H1 (cell line): ENCODE data around the gene YTHDF2. TPM values are rescaled to one million over a fixed set of nuclear protein-coding genes. Genes with fewer than 3 reads are reported as not detected.
A peak's percentile ranks its signal among the peaks of the same experiment; 100 is the strongest.

ENCODE experiments used
- CTCF ChIA-PET: fragments of 300-600 bp; sonication (Branson Sonifier 250); formaldehyde crosslinking; loops from one replicate; lab custom pipeline; 2021; ENCODE audit not compliant: partially characterized antibody; lab: Charles Lee
- POLR2A ChIA-PET: fragments of 300-600 bp; sonication (Branson Sonifier 250); formaldehyde crosslinking; loops from one replicate; lab custom pipeline; 2021; ENCODE audit warnings: inconsistent platforms; ENCODE audit not compliant: partially characterized antibody; lab: Charles Lee
- DNase-seq, 2 experiments: peaks; one replicate each; pipeline versions ENCODE4 v3.0.0 to v3.0.0-alpha.2; 2010 to 2022; ENCODE audit warnings: low spot score in 2 of 2, low read depth in 1 of 2, mixed read lengths in 1 of 2
- FAIRE-seq: peaks from 2 replicates; lab custom pipeline; 2011; peaks lifted over from hg19 to GRCh38; lab: Jason Lieb, UNC
- H2AFZ ChIP-seq: 2 replicates; pipeline ENCODE4 v1.8.1; 2012; ENCODE audit warnings: low read length, inconsistent platforms
- H2AK5ac ChIP-seq: 2 replicates; pipeline ENCODE4 v1.6.1; 2013; ENCODE audit warnings: low read depth, low read length
- H2BK120ac ChIP-seq: replicated peaks from 2 replicates; pipeline ENCODE3; 2013; ENCODE audit warnings: low read depth, low read length, inconsistent platforms
- H2BK12ac ChIP-seq: 2 replicates; pipeline ENCODE4 v1.6.1; 2013; ENCODE audit warnings: low read depth, low read length
- H2BK15ac ChIP-seq: 2 replicates; pipeline ENCODE4 v1.6.1; 2013; ENCODE audit warnings: low read length
- H2BK20ac ChIP-seq: 2 replicates; pipeline ENCODE4 v1.6.1; 2013; ENCODE audit warnings: low read length
- H2BK5ac ChIP-seq: 2 replicates; pipeline ENCODE4 v1.6.1; 2013; ENCODE audit warnings: low read depth, low read length
- H3K14ac ChIP-seq: 2 replicates; pipeline ENCODE4 v1.6.1; 2013; ENCODE audit warnings: inconsistent platforms; ENCODE audit not compliant: insufficient read length
- H3K18ac ChIP-seq: 2 replicates; pipeline ENCODE4 v1.6.1; 2013; ENCODE audit warnings: low read length; ENCODE audit errors: extremely low read depth
- H3K23ac ChIP-seq: 2 replicates; pipeline ENCODE4 v1.6.1; 2013; ENCODE audit warnings: inconsistent platforms; ENCODE audit not compliant: insufficient read length
- H3K23me2 ChIP-seq: 2 replicates; pipeline ENCODE4 v1.6.1; 2013; ENCODE audit warnings: low read depth, low read length
- H3K27ac ChIP-seq: 2 replicates; pipeline ENCODE4 v1.6.1; 2011; ENCODE audit warnings: low read depth, low read length, inconsistent platforms
- H3K27me3 ChIP-seq, 4 experiments: replicated peaks in 1 of 4; 1 replicate in 1 of 4; 2 replicates in 3 of 4; pipeline versions ENCODE4 v1.6.1 to v1.8.1; 2011 to 2013; ENCODE audit warnings: low read length in 3 of 4, mild to moderate bottlenecking in 3 of 4, inconsistent platforms in 2 of 4, mixed read lengths in 2 of 4, moderate library complexity in 1 of 4; ENCODE audit not compliant: control insufficient read depth in 3 of 4, insufficient read depth in 3 of 4; ENCODE audit errors: extremely low read depth in 1 of 4
- H3K36me3 ChIP-seq, 4 experiments: 2 replicates each; pipeline versions ENCODE4 v1.6.1 to v1.8.1; 2011 to 2013; ENCODE audit warnings: mild to moderate bottlenecking in 4 of 4, low read length in 3 of 4, moderate library complexity in 2 of 4, control low read depth in 1 of 4, inconsistent platforms in 1 of 4; ENCODE audit not compliant: insufficient read depth in 4 of 4, control insufficient read depth in 2 of 4
- H3K4ac ChIP-seq: replicated peaks from 2 replicates; pipeline ENCODE3; 2013; ENCODE audit warnings: low read length, low read depth, mixed read lengths, inconsistent platforms; ENCODE audit not compliant: insufficient read length
- H3K4me1 ChIP-seq, 4 experiments: replicated peaks in 1 of 4; 1 replicate in 1 of 4; 2 replicates in 3 of 4; pipeline versions ENCODE4 v1.6.1 to v1.8.1; 2011 to 2013; ENCODE audit warnings: low read length in 3 of 4, inconsistent platforms in 2 of 4, mixed read lengths in 1 of 4; ENCODE audit not compliant: insufficient read depth in 4 of 4, control insufficient read depth in 3 of 4
- H3K4me2 ChIP-seq, 2 experiments: 2 replicates each; pipeline versions ENCODE4 v1.6.1 to v1.8.1; 2011 to 2013; ENCODE audit warnings: low read depth in 2 of 2, low read length in 2 of 2, control low read depth in 1 of 2, inconsistent platforms in 1 of 2, mild to moderate bottlenecking in 1 of 2; ENCODE audit not compliant: insufficient read depth in 1 of 2
- H3K4me3 ChIP-seq, 4 experiments: fragments of 200-600, 300-600 bp in 1 of 4; sonication (generic), shearing (Covaris generic), sonication (Bioruptor Twin) in 1 of 4; 2 replicates each; pipeline versions ENCODE4 v1.5.1 to v1.8.1; 2011 to 2016; ENCODE audit warnings: low read length in 4 of 4, low read depth in 3 of 4, control low read depth in 2 of 4, inconsistent platforms in 2 of 4, mild to moderate bottlenecking in 2 of 4, mixed read lengths in 1 of 4, moderate library complexity in 1 of 4; ENCODE audit not compliant: insufficient read depth in 2 of 4; ENCODE audit errors: extremely low read depth in 1 of 4
- H3K56ac ChIP-seq: replicated peaks from 2 replicates; pipeline ENCODE3; 2013; ENCODE audit warnings: low read depth, mild to moderate bottlenecking, mixed read lengths, low read length, inconsistent platforms; ENCODE audit not compliant: insufficient read length
- H3K79me1 ChIP-seq: 2 replicates; pipeline ENCODE4 v1.6.1; 2013; ENCODE audit warnings: low read depth, low read length, control low read depth
- H3K79me2 ChIP-seq, 2 experiments: 2 replicates each; pipeline versions ENCODE4 v1.6.1 to v1.8.1; 2012 to 2013; ENCODE audit warnings: low read length in 2 of 2, mild to moderate bottlenecking in 2 of 2, inconsistent platforms in 1 of 2; ENCODE audit not compliant: insufficient read depth in 2 of 2, control insufficient read depth in 1 of 2
- H3K9ac ChIP-seq, 4 experiments: replicated peaks in 1 of 4; 1 replicate in 1 of 4; 2 replicates in 3 of 4; pipeline versions ENCODE4 v1.6.1 to v1.8.1; 2011 to 2013; ENCODE audit warnings: low read depth in 3 of 4, low read length in 3 of 4, control low read depth in 2 of 4, mild to moderate bottlenecking in 2 of 4, moderate library complexity in 2 of 4, inconsistent platforms in 1 of 4; ENCODE audit errors: extremely low read depth in 1 of 4
- H3K9me3 ChIP-seq, 2 experiments: 2 replicates each; pipeline versions ENCODE4 v1.6.1 to v1.8.1; 2012 to 2013; ENCODE audit warnings: mild to moderate bottlenecking in 2 of 2, moderate library complexity in 2 of 2, control low read depth in 1 of 2, inconsistent platforms in 1 of 2, low read depth in 1 of 2, low read length in 1 of 2, mixed read lengths in 1 of 2; ENCODE audit not compliant: insufficient read depth in 2 of 2
- H4K20me1 ChIP-seq, 2 experiments: replicated peaks in 1 of 2; 2 replicates each; pipeline versions ENCODE3 to v1.8.1; 2011 to 2013; ENCODE audit warnings: inconsistent platforms in 2 of 2, low read length in 2 of 2, mild to moderate bottlenecking in 1 of 2; ENCODE audit not compliant: insufficient read depth in 2 of 2, control insufficient read depth in 1 of 2
- H4K5ac ChIP-seq: 2 replicates; pipeline ENCODE4 v1.6.1; 2013; ENCODE audit warnings: low read length, low read depth, mixed read lengths, inconsistent platforms; ENCODE audit not compliant: insufficient read length
- H4K8ac ChIP-seq: 2 replicates; pipeline ENCODE4 v1.8.0; 2013; ENCODE audit warnings: mild to moderate bottlenecking, moderate library complexity, low read length, inconsistent platforms; ENCODE audit not compliant: insufficient read depth; ENCODE audit errors: extremely low read depth
- H4K91ac ChIP-seq: replicated peaks from 2 replicates; pipeline ENCODE3; 2013; ENCODE audit warnings: low read length, mixed read lengths, inconsistent platforms; ENCODE audit not compliant: insufficient read length
- KDM4A ChIP-seq: IDR thresholded peaks from one replicate; pipeline ENCODE4 v1.7.1; 2012; ENCODE audit warnings: low read depth, mild to moderate bottlenecking, moderate library complexity, low read length, inconsistent platforms; ENCODE audit not compliant: severe bottlenecking
- POLR2AphosphoS5 ChIP-seq: IDR thresholded peaks from 2 replicates; pipeline ENCODE4 v1.6.1; 2011; ENCODE audit warnings: low read depth, low read length
- TEAD4 ChIP-seq: IDR thresholded peaks from 2 replicates; pipeline ENCODE4 v1.6.1; 2012; ENCODE audit warnings: low read depth, low read length, inconsistent platforms, mixed read lengths
- WGBS, 2 experiments: shearing (Covaris generic) in 1 of 2; methylation state at CpG; one replicate each; pipeline versions ENCODE4 v1.1.6 to v1.1.7; 2013 to 2015; ENCODE audit warnings: low lambda C conversion rate in 2 of 2, mixed read lengths in 2 of 2, inconsistent platforms in 1 of 2, low coverage in 1 of 2, missing lambda C conversion rate in 1 of 2; ENCODE audit not compliant: insufficient replicate concordance in 2 of 2, insufficient coverage in 1 of 2, insufficient read length in 1 of 2; ENCODE audit errors: extremely low coverage in 1 of 2, missing lambda C conversion rate in 1 of 2; 5-methylcytosine and 5-hydroxymethylcytosine counted together
- polyA plus RNA-seq, 7 experiments: library from polyadenylated mRNA; depleted of rRNA in 3 of 7; stranded (reverse) in 5 of 7; unstranded in 2 of 7; fragments of >200 nt in 5 of 7; fragments of 200-250 nt in 2 of 7; gene quantifications; 1 replicate in 5 of 7; 2 replicates in 1 of 7; 4 replicates in 1 of 7; pipeline versions ENCODE4 v1.2.1 to v1.2.3, GENCODE V29; 2011 to 2013; ENCODE audit warnings: missing spikeins in 2 of 7, mixed read lengths in 2 of 7
- total RNA-seq: library from RNA; stranded (reverse); fragmentation: NEBNext Ultra II Directional; extraction: Animal tissue kit (Norgen Biotek cat#: 25700); gene quantifications from 2 replicates; pipeline ENCODE4 v1.2.1, GENCODE V29; 2021

The YTHDF2 gene
- total and polyA plus RNA-seq, 2 of the 8 experiments (the other 6 are each of a cell fraction or from before 2014, with no cell fraction given), result 128 to 164 TPM

GRCh38 chr1:28761189-28761588 is 24.4 kb downstream of the YTHDF2 start:
- no peak for DNase-seq
- H3K23me2 ChIP-seq, result no peaks in the 10 kb centered on the region
- no peak overlapping the region for H3K18ac ChIP-seq
- ChIA-PET CTCF (interaction anchor here (0.6 to 3.2 kb wide), 3 partner anchors 14 to 116 kb away, joined by 3 to 13 read pairs (median 3); no protein-coding TSS in a partner anchor), POLR2A (interaction anchor here (1.5 to 18.9 kb wide), 5 partner anchors 9 to 113 kb away, joined by 5 to 369 read pairs (median 36); partner anchors contain the start of genes RNU11 and YTHDF2)
- H4K91ac ChIP-seq, result no peak overlapping the region
- H2BK20ac ChIP-seq, result no peak overlapping the region
- no peak overlapping the region for H3K27ac ChIP-seq
- no peak overlapping the region for H3K23ac ChIP-seq
- H3K79me1 ChIP-seq, result peaks cover 5% of the 10 kb centered on the region
- H3K79me2 ChIP-seq, result peaks cover 39 to 99% of the 10 kb centered on the region in 2 experiments
- 0 out of 2 replicates have a peak, but pooled peaks have one; percentile 24 for TF ChIP-seq TEAD4
- peak; percentile 35; the same call in 1 of the 2 replicates for TF ChIP-seq POLR2AphosphoS5
- no peak for TF ChIP-seq KDM4A
- H4K20me1 ChIP-seq, result peaks cover 28 to 29% of the 10 kb centered on the region in 2 experiments
- WGBS, 2 experiments, result 87% methylated on average over 5 of the region's 5 CpGs; no CpG with 5 or more reads in 1 of the 2 experiments
- no peak overlapping the region for H2AK5ac ChIP-seq
- H3K36me3 ChIP-seq, result peaks cover 3 to 51% (median 5%) of the 10 kb centered on the region in 4 experiments; a peak in 4 of 8 replicates
- no peak overlapping the region for H3K14ac ChIP-seq
- H4K8ac ChIP-seq, result no peak overlapping the region
- FAIRE-seq, result no peak
- H3K9ac ChIP-seq, result no peak overlapping the region
- H2BK120ac ChIP-seq, result no peak overlapping the region
- no peak overlapping the region for H2BK12ac ChIP-seq
- H3K9me3 ChIP-seq, result no peaks in the 10 kb centered on the region
- no peak overlapping the region for H4K5ac ChIP-seq
- H3K4me3 ChIP-seq, result no peak overlapping the region
- H2BK15ac ChIP-seq, result no peak overlapping the region
- no peak overlapping the region for H2AFZ ChIP-seq
- H2BK5ac ChIP-seq, result no peak overlapping the region
- peaks cover 0 to 2% (median under 1%) of the 10 kb centered on the region in 4 experiments; a peak in 2 of 7 replicates for H3K4me1 ChIP-seq
- no peak overlapping the region for H3K56ac ChIP-seq
- no peaks in the 10 kb centered on the region for H3K27me3 ChIP-seq
- no peak overlapping the region for H3K4ac ChIP-seq
- no peak overlapping the region for H3K4me2 ChIP-seq
